Endothelial cell of umbilical vein (primary cell): Measurements from ENCODE around the gene MASP1. TPM values are rescaled to one million over a fixed set of nuclear protein-coding genes. Genes with fewer than 3 reads are reported as not detected.

ENCODE experiments used
- BruUV-seq: library from RNA; stranded (reverse); fragments of 400-500 nt; replicated peaks from 2 replicates; lab custom pipeline; 2021; lab: Mats Ljungman, UMichigan
- CTCF ChIA-PET: fragments of 300-600, 350-600 bp; sonication (Branson Sonifier 250); formaldehyde crosslinking; loops from one replicate; lab custom pipeline; 2021; ENCODE audit warnings: antibody characterized with exemption, inconsistent platforms; lab: Charles Lee
- POLR2A ChIA-PET: fragments of 300-600, 350-600 bp; sonication (Branson Sonifier 250); formaldehyde crosslinking; loops from one replicate; lab custom pipeline; 2021; ENCODE audit warnings: antibody characterized with exemption, inconsistent platforms; lab: Charles Lee
- DNase-seq: peaks from one replicate; pipeline ENCODE4 v3.0.0-alpha.2; 2011; ENCODE audit warnings: low read depth, low spot score
- FAIRE-seq: peaks from 2 replicates; lab custom pipeline; 2011; peaks lifted over from hg19 to GRCh38; lab: Jason Lieb, UNC
- H2AFZ ChIP-seq: 2 replicates; pipeline ENCODE4 v1.6.0; 2012; ENCODE audit warnings: low read depth, low read length, control low read depth, inconsistent platforms
- H3K27ac ChIP-seq: 2 replicates; pipeline ENCODE4 v1.5.1; 2011; ENCODE audit warnings: low read depth, mild to moderate bottlenecking, control low read depth, low read length, moderate library complexity; ENCODE audit not compliant: insufficient read depth
- H3K27me3 ChIP-seq, 2 experiments: 2 replicates each; pipeline versions ENCODE4 v1.6.0 to v1.6.1; 2011; ENCODE audit warnings: low read length in 2 of 2, mixed read lengths in 1 of 2; ENCODE audit not compliant: control insufficient read depth in 2 of 2, insufficient read depth in 2 of 2
- H3K36me3 ChIP-seq, 2 experiments: 2 replicates in 1 of 2; 3 replicates in 1 of 2; pipeline ENCODE4 v1.5.1; 2011; ENCODE audit warnings: low read length in 2 of 2, mild to moderate bottlenecking in 1 of 2, moderate library complexity in 1 of 2; ENCODE audit not compliant: control insufficient read depth in 2 of 2, insufficient read depth in 2 of 2; ENCODE audit errors: extremely low read depth in 1 of 2
- H3K4me1 ChIP-seq: 3 replicates; pipeline ENCODE4 v1.5.1; 2011; ENCODE audit warnings: mild to moderate bottlenecking, low read length; ENCODE audit not compliant: control insufficient read depth, insufficient read depth; ENCODE audit errors: extremely low read depth
- H3K4me2 ChIP-seq: 2 replicates; pipeline ENCODE4 v1.6.1; 2011; ENCODE audit warnings: low read length, control low read depth, mixed read lengths; ENCODE audit not compliant: insufficient read depth
- H3K4me3 ChIP-seq, 3 experiments: fragments of 200-600 bp in 1 of 3; sonication (generic), shearing (Covaris generic) in 1 of 3; replicated peaks in 1 of 3; 2 replicates each; pipeline ENCODE4 v1.5.1; 2011 to 2016; ENCODE audit warnings: control low read depth in 3 of 3, low read length in 3 of 3, mild to moderate bottlenecking in 2 of 3, inconsistent platforms in 1 of 3, low read depth in 1 of 3, moderate library complexity in 1 of 3; ENCODE audit not compliant: insufficient read depth in 1 of 3
- H3K79me2 ChIP-seq: 2 replicates; pipeline ENCODE4 v1.6.0; 2012; ENCODE audit warnings: low read length, inconsistent platforms; ENCODE audit not compliant: control insufficient read depth, insufficient read depth
- H3K9ac ChIP-seq: replicated peaks from 2 replicates; pipeline ENCODE3; 2011; ENCODE audit warnings: low read length, control low read depth; ENCODE audit not compliant: insufficient read depth; ENCODE audit errors: extremely low read depth
- H3K9me1 ChIP-seq: replicated peaks from 3 replicates; pipeline ENCODE4 v1.6.0; 2011; ENCODE audit warnings: mild to moderate bottlenecking, low read length; ENCODE audit not compliant: control insufficient read depth, insufficient read depth; ENCODE audit errors: extremely low read depth
- H3K9me3 ChIP-seq: replicated peaks from 2 replicates; pipeline ENCODE4 v1.5.1; 2012; ENCODE audit warnings: low read length, inconsistent platforms; ENCODE audit not compliant: control insufficient read depth, insufficient read depth
- H4K20me1 ChIP-seq: replicated peaks from 2 replicates; pipeline ENCODE3; 2011; ENCODE audit warnings: mild to moderate bottlenecking, low read length; ENCODE audit not compliant: control insufficient read depth, insufficient read depth; ENCODE audit errors: extremely low read depth
- EZH2 ChIP-seq: IDR thresholded peaks from 2 replicates; pipeline ENCODE4 v1.6.1; 2012; ENCODE audit warnings: borderline replicate concordance, low read depth, mild to moderate bottlenecking, moderate library complexity, low read length, inconsistent platforms; ENCODE audit not compliant: severe bottlenecking
- GATA2 ChIP-seq: IDR thresholded peaks from 2 replicates; pipeline ENCODE4 v1.7.0; 2011; ENCODE audit warnings: low read depth, mild to moderate bottlenecking, moderate library complexity, mixed read lengths, low read length; ENCODE audit not compliant: insufficient read length, insufficient read depth
- JUN ChIP-seq: IDR thresholded peaks from 2 replicates; pipeline ENCODE4 v1.6.1; 2011; ENCODE audit warnings: borderline replicate concordance, low read depth; ENCODE audit not compliant: insufficient read length, insufficient read depth
- MYC ChIP-seq: IDR thresholded peaks from one replicate; pipeline ENCODE4 v1.6.1; 2011; ENCODE audit warnings: mild to moderate bottlenecking, low read depth, low read length
- POLR2A ChIP-seq: IDR thresholded peaks from 2 replicates; pipeline ENCODE4 v1.6.1; 2012; ENCODE audit warnings: low read depth, mild to moderate bottlenecking, control low read depth, low read length
- POLR2AphosphoS5 ChIP-seq: IDR thresholded peaks from 2 replicates; pipeline ENCODE4 v1.6.1; 2012; ENCODE audit warnings: low read depth, mild to moderate bottlenecking, control low read depth, low read length, moderate library complexity; ENCODE audit not compliant: insufficient read depth
- dilution Hi-C: fragments of 300-500 bp; cut with MboI; formaldehyde crosslinking; loops from one replicate; pipeline ENCODE4 v1.15.0; 2019; ENCODE audit warnings: low sequenced_read_pairs; ENCODE audit not compliant: extremely low pct_ligation_motif_present
- intact Hi-C: fragments of 100-400 bp; cut with micrococcal nuclease; formaldehyde crosslinking; loops from one replicate; pipeline ENCODE4 v1.10.0; 2022
- polyA plus RNA-seq, 4 experiments: library from polyadenylated mRNA; depleted of rRNA in 3 of 4; stranded (reverse) in 3 of 4; unstranded in 1 of 4; fragments of >200 nt; gene quantifications; 2 replicates each; pipeline versions ENCODE4 v1.2.1 to v1.2.3, GENCODE V29; 2011 to 2012; ENCODE audit warnings: missing spikeins in 1 of 4
- total RNA-seq: library from RNA; stranded (reverse); gene quantifications from 2 replicates; pipeline ENCODE4 v1.2.3, GENCODE V29; 2021
- TF ChIP-seq, protein P1 (sequence below), 2 donors: IDR thresholded peaks; 1 replicate in 1 of 2; 2 replicates in 1 of 2; pipeline ENCODE4 v1.5.1; 2011; ENCODE audit warnings: low read length in 2 of 2, mild to moderate bottlenecking in 2 of 2, moderate library complexity in 2 of 2, control low read depth in 1 of 2, inconsistent platforms in 1 of 2, low read depth in 1 of 2; ENCODE audit not compliant: insufficient read depth in 1 of 2; ENCODE audit errors: extremely low read depth in 1 of 2

MASP1 gene
- total and polyA plus RNA-seq, 2 donors (not counting 3 experiments of a cell fraction or from before 2014, with no cell fraction given) = 0.31 to 0.50 TPM

DNA sequence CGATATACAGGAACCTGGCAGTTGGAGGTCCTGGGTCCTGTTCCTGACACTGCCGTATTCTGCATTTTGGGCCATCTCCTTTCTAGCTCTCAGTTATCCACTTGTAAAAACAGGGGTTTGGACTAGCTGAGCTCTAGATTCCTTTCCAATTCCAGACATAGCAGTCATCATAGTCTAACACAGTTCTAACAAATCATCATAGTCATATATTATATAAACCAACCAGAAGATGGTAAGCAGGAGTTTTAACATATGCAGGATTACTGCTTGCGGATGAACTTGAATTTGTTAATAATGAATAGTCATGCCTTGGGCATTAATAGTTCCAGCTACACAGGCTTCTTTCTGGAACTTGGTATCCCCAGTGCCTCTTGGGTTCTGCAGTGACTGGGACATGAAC lies 26.6 kb downstream of the MASP1 start:
- Histone ChIP-seq H3K79me2 (no peaks in the 10 kb centered on the region), H3K4me3 (no peak overlapping the region), H3K9ac (no peak overlapping the region), H3K4me1 (peaks cover 32% of the 10 kb centered on the region), H3K9me1 (no peaks in the 10 kb centered on the region), H3K27me3 (no peaks in the 10 kb centered on the region), H3K27ac (peak overlapping the region; percentile 47), H3K4me2 (no peak overlapping the region), H3K9me3 (no peaks in the 10 kb centered on the region), H4K20me1 (no peaks in the 10 kb centered on the region), H2AFZ (no peak overlapping the region), H3K36me3 (no peaks in the 10 kb centered on the region)
- DNase-seq (no peak), FAIRE-seq (no peak)
- dilution Hi-C loops (no loop called here), intact Hi-C loops (loop anchor here (1.0 kb wide), 1 partner anchor 54 kb away; no protein-coding TSS in a partner anchor)
- TF ChIP-seq POLR2AphosphoS5 (no peak), POLR2A (no peak), JUN (no peak), EZH2 (no peak), MYC (no peak), GATA2 (no peak)
- TF ChIP-seq, protein P1, sequence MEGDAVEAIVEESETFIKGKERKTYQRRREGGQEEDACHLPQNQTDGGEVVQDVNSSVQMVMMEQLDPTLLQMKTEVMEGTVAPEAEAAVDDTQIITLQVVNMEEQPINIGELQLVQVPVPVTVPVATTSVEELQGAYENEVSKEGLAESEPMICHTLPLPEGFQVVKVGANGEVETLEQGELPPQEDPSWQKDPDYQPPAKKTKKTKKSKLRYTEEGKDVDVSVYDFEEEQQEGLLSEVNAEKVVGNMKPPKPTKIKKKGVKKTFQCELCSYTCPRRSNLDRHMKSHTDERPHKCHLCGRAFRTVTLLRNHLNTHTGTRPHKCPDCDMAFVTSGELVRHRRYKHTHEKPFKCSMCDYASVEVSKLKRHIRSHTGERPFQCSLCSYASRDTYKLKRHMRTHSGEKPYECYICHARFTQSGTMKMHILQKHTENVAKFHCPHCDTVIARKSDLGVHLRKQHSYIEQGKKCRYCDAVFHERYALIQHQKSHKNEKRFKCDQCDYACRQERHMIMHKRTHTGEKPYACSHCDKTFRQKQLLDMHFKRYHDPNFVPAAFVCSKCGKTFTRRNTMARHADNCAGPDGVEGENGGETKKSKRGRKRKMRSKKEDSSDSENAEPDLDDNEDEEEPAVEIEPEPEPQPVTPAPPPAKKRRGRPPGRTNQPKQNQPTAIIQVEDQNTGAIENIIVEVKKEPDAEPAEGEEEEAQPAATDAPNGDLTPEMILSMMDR (IDR thresholded peaks at IDR 0.05; ENCODE audit: extremely low read depth in 1 of 2, insufficient read depth in 1 of 2, low read depth in 1 of 2, low read length in 2 of 2) = no peak
- BruUV-seq = no TSS peak
- POLR2A ChIA-PET = no interaction called here
- CTCF ChIA-PET = interaction anchor here (0.7 to 5.1 kb wide), 6 partner anchors 12 to 415 kb away, joined by 3 to 23 read pairs (median 4); no protein-coding TSS in a partner anchor
